ENCODE measurements around the gene TRIM74. TPM values are rescaled to one million over a fixed set of nuclear protein-coding genes. Genes with fewer than 3 reads are reported as not detected.
"Not testable (repeated sequence)": the region's sequence is repeated elsewhere in the genome, so short reads cannot be mapped to it uniquely, and the experiment has no call there.

TRIM74 gene
- total RNA-seq, 1 experiment from 2014 or later, result not detected

DNA sequence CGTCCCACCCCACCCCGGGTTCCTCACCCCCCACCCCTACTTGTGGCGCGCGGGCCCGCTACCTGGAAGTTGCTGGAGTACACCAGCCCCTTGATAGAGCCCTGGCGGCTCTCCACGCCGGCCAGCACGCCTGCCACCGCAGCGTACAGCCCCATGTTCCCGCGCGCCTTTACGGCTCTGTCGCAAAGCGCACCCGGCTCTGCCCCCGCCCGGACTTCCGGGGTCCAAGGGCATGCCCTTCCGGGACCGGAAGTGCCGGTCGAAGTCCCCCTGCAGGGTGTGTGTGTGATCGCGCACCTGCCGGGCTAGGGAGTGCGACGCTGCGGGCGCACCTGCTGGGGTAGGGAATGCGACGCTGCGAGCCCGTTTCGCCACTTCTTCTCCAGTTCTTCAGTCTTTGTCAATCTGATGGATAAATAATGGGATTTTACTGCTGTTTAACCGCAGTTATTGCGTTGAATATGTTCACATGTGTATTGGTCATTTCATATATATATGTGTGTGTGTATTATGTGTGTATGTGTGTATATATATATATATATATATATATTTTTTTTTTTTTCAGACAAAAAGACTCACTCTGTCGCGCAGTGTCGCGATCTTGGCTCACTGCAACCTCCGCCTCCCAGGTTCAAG is 14.6 kb downstream of the TRIM74 start:
- DNase-seq (ENCODE audit: low spot score), result not testable (repeated sequence)

DNA sequence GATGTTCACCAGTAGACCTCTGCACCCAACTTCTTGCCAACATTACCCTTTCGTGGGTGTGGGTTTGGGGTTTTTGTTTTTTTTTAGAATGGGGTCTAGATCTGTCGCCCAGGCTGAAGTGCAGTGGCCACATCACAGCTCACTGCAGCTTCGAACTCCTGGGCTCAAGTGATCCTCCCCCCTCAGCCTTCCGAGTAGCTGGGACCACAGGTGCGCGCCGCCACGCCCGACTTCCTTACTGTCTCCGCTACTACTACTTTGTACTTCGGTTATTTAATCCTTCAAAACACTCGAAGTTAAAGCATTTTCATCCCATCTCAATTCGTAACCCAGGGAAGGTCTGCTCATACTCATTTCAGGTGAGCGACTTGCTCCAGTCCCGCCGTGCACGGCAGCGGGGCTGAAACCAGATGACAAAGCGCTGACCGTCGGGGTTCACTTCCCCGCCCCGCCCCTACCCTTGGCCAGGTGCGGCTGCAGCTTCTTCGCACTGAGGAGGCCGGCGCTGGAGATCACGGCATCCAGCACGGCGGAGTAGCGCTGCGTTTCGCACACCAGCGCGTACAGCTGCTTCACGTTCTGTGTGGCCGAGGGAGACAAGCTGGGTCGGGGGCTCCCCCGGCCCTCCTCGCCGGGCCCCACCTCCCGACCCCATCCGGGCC is 15.2 kb downstream of the TRIM74 start:
- DNase-seq (ENCODE audit: low spot score), result not testable (repeated sequence)

DNA sequence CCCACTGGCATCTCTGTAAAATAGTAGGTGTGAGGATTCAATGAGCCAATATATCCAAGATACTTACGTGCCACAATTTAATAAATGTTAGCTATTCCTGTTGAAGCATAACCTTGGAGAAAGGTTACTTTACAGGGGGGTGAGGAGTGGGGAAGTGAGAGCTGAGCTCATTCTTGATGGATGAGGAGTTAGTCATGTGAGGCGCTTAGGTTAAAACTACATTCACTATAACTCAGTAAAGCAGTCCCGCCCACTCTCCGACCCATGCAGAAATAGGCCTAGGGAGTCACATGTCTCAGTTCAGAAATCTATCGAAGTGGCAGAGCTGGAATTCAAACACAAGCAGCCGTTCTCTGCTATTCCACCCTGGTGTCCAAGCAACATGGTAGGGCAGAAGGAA is 18.8 kb downstream of the TRIM74 start:
- DNase-seq (ENCODE audit: low spot score), result not testable (repeated sequence)

DNA sequence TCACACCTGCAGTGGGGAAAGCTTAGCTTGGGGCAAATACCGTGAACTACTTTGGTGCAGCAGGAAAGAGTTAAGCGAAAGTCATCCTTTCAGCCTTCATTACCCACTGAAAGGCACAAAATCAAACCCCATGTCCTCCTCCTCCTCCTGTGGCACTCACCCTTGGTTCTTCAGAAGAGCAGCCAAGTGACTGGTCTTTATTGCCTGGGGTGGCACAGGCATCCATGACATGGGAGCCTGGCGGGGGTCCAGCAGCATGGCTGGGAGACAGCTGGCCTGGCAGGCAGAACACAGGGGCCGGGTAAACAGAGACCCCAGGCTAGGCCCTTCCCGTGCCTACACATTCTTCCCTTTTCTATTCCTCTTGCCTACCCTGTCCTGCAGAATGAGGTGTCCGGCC is 19.6 kb downstream of the TRIM74 start:
- DNase-seq (ENCODE audit: low spot score), result not testable (repeated sequence)

DNA sequence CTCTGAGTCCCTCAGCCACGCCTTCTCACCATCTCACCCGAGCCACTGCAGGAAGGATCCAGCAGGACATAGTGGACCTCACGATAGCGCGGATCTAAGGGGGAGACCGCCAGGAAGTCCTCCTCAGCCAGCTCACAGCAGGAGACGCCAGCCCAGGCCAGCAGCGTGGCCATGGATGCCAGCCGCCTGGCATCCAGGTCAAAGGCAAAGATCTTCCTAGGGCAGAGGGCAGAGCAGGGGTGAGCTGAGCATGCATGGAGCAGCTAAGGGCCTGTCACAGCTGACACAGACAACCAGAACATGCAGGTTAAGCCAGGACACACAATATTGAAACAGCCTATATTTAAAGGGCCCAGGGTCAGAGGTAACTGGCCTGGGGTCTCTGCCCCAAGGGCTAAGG is 20.0 kb downstream of the TRIM74 start:
- DNase-seq (ENCODE audit: low spot score), result not testable (repeated sequence)

DNA sequence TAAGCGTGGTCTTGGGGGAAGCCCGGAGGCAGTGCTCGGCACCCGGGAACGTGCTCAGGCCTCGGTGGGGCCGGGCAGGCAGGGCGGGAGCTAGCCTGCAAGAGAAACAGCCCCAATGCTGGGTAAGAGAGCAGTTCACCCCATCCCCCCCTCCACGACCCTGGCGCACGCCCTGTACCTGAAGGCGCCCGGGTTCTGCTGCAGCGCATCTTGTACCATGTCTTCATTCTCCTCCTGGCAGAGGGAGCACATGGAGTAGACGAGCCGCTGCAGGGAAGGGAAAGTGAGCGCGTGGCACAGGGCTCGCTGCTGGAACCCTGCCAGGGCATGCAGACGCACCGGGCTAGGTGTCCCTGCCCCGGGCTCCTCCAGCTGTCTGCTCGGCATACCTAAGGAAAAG is 20.6 kb downstream of the TRIM74 start:
- not testable (repeated sequence) for DNase-seq (ENCODE audit: low spot score)

DNA sequence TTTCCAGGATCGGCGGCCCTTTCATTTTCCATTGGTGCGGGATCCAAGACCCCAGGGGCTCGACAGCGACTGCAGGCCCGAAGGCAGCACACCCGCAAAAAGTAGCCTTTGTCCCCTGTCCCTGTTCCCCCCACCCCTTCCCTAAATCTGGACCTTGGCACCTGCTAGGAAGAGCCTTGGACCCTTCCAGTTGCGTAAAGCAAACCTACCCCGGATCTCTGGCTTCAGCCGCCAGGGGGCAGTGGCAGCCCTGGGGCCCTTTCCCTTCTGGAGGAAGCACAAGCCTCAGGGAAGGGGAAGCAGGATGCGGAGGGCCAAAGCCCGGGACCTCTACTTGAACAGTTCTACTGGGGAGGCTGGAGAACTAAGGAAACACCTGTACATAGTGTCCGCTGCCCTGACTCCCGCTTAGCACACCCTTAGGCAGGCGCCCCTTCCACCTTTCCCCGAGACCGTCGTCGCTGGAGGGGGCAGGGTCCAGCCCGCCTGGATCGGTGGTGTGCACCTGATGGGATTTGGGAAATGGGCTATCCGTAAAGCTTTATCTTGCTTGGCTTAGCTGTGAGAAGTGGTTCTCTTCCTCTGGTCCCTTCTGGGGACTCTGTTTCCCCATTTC is 23.0 kb downstream of the TRIM74 start:
- not testable (repeated sequence) for DNase-seq (ENCODE audit: low spot score)

DNA sequence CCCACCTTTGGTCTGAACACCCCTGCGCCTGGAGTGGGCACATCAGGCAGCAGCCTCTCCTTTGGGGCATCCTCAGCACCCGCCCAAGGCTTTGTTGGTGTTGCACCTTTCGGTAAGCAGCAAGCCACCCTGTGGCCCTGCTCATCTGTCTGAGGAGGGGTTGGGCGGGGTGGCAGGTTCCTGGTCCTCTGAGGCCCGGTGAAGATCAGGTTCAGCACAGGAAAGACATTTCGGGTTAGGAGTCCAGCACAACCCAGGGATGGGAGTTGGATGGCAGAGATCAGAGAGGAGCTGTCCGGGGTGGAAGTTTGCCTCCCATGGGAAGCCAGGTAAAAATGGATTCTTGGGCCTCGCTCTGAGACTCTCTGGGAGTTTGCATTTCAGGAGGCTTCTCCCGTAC is 23.7 kb downstream of the TRIM74 start:
- DNase-seq (ENCODE audit: low spot score), result not testable (repeated sequence)

DNA sequence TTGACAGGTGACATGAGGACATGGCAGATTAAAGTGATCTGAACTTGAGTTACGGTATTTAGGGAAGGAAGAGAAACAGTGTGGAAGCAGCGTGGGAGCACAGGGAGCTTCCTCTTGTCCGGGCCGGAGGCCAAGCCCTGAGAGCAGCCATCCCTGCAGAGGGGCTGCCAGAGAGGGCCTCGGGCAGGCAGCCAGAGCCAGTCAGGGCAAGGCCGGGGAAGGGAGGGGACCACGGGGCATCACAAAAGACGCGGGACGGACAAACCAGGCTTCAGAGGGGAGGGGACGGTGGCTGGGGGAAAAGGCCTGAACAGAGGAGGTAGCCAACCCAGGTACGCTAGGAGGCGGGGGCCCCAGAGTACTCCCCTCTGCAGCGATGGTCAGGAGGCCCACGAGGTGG is 24.3 kb downstream of the TRIM74 start:
- DNase-seq (ENCODE audit: low spot score), result not testable (repeated sequence)

DNA sequence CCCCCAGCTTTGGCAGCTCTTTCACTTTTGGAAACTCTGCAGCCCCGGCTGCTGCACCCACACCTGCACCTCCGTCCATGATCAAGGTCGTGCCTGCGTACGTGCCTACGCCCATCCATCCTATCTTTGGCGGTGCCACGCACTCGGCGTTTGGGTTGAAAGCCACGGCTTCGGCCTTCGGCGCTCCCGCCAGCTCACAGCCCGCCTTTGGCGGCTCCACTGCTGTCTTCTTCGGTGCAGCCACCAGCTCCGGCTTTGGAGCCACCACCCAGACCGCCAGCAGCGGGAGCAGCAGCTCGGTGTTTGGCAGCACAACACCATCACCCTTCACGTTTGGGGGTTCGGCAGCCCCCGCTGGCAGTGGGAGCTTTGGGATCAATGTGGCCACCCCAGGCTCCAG is 26.3 kb downstream of the TRIM74 start:
- DNase-seq (ENCODE audit: low spot score), result not testable (repeated sequence)

DNA sequence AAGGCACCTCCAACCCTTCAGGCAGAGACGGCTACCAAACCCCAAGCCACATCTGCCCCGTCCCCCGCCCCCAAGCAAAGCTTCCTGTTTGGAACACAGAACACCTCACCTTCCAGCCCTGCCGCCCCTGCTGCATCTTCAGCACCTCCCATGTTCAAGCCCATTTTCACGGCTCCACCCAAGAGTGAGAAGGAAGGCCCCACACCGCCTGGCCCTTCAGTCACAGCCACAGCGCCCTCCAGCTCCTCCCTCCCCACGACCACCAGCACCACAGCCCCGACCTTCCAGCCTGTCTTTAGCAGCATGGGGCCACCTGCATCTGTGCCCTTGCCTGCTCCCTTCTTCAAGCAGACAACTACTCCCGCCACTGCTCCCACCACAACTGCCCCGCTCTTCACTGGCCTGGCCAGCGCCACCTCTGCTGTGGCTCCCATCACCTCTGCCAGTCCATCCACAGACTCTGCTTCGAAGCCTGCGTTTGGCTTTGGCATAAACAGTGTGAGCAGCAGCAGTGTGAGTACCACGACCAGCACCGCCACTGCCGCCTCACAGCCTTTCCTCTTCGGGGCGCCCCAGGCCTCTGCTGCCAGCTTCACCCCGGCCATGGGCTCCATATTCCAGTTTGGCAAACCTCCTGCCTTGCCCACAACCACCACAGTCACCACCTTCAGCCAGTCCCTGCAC is 27.1 kb downstream of the TRIM74 start:
- not testable (repeated sequence) for DNase-seq (ENCODE audit: low spot score)

DNA sequence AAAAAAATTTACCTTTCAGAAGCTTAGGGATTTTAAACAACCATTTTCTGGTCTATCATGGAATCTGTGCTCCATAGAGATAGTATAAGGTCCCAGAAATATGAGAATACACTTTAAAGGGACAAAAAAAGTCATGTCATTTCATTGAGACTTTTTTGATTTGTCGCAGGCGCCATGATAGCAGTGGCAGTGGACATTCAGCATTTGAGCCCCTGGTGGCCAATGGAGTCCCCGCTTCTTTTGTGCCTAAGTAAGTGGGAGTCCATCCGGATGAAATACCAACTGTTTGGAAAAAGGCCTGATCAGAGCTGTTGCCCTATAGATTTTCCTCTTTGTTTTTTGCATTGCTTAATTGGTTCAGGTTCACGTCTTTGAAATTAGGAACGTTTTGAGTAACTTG is 41.0 kb downstream of the TRIM74 start:
- not testable (repeated sequence) for DNase-seq (ENCODE audit: low spot score)

DNA sequence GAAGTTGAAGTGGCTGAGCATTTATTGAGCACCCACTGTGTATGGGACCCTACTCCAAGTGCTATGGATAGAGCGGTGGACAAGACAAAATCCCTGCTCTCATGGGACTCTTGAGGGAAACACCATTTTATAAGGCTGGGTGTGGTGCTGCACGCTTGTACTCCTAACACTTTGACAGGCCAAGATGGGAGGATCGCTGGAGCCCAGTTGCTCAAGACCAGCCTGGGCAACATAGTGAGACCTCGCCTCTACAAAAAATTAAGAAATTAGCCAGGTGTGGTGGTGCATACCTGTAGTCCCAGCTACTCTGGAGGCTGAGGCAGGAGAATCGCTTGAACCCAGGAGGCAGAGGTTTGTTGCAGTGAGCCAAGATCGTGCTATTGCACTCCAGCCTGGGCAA is 41.5 kb downstream of the TRIM74 start:
- DNase-seq (ENCODE audit: low spot score), result not testable (repeated sequence)

DNA sequence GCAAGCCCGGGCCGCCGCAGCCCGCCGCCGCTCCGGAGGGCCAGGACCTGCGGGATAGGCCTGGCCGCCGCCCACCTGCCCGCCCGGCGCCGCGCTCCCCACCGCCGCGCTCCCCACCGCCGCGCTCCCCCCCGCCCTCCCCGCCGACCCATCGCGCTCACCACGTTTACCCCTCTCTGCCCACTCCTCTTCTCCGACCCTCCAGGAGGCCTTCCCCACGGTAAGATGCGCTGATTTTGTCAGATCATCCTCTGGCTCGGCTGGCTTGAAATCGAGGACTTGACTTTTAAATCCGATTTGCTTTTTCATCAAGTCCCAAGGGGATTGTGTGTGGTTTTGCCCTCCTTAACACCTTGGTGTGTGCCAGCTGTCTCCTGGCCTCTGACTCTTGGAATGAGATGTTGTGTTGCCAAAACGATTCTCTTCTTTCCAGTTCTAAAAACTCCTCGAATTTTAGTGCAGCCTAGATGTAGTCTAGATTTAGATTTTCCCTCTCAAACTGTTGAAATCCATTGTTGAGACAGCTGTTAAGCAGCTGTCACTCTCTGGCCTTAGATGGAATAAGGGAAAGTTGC is 43.6 kb downstream of the TRIM74 start:
- DNase-seq (ENCODE audit: low spot score), result no peak

DNA sequence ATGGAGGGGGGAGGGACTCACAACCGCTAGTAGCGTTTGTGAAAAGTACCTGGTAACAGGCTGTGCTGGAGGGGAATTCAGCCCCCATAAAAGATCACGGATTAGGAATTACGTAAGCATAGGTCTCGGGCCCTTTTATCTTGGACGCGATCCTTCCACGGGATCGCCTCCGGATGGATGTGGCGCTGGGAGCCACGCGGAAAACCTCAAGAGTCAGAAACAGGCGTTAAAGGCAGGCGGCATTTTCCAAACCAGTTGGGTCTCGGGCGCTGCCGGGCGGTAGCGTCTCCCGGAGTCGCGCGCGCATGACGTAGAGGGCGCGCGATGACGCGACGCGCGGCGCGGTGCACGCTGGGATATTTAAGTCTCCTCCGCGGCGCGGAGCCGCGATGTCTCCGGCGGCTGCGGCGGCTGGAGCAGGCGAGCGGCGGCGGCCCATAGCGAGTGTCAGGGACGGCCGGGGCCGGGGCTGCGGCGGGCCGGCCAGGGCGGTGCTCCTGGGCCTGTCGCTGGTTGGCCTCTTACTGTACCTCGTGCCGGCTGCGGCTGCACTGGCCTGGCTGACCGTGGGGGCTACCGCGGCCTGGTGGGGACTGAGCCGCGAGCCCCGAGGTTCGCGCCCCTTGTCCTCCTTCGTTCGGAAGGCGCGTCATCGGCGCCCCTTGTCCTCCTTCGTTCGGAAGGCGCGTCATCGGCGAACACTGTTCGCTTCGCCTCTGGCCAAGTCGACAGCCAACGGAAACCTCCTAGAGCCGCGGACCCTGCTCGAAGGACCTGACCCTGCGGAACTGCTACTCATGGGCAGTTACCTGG is 44.3 kb downstream of the TRIM74 start, which contains the start of gene POM121:
POM121 (plus strand) TSS at position 363 of the 813 bp plus-strand sequence; CDS start at position 390, 27 bp downstream.
- peak; percentile 76 for DNase-seq (ENCODE audit: low spot score)

DNA sequence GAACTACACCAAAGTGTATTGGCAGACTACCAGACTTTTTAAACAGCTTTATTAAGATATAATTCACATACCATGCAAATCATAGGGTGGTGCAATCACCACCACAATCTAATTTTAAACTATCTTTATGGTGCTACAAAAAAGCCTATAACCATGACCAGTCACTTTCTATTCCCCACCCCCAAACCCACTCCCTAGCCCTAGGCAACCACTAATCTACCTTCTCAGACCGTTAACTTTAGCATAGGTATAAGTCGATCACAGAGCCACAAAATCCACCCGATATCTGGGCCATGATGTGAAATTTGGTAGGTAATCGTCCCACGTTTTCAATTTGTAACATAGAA is 44.9 kb downstream of the TRIM74 start:
- DNase-seq (ENCODE audit: low spot score), result no peak

DNA sequence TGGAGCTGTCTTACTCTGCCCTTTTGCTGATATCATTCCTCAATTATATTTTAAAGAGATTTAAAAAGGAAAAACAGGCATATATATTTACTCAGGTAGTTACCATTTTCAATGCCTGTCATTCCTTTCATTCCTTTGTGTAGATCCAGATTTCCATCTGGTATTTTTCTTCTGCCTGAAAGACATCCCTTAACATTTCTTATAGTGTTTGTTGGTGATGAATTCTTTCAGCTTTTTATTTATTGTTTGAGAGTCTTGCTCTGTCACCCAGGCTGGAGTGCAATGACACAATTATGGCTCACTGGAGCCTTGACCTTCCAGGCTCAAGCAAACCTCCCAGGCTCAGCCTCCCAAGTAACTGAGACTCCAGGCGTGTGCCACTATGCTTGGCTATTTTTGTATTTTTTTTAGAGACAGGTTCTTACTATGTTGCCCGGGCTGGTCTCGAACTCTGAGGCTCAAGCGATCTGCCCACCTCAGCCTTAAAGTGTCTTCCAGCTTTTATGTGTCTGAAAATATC is 50.0 kb downstream of the TRIM74 start:
- DNase-seq (ENCODE audit: low spot score), result no peak

DNA sequence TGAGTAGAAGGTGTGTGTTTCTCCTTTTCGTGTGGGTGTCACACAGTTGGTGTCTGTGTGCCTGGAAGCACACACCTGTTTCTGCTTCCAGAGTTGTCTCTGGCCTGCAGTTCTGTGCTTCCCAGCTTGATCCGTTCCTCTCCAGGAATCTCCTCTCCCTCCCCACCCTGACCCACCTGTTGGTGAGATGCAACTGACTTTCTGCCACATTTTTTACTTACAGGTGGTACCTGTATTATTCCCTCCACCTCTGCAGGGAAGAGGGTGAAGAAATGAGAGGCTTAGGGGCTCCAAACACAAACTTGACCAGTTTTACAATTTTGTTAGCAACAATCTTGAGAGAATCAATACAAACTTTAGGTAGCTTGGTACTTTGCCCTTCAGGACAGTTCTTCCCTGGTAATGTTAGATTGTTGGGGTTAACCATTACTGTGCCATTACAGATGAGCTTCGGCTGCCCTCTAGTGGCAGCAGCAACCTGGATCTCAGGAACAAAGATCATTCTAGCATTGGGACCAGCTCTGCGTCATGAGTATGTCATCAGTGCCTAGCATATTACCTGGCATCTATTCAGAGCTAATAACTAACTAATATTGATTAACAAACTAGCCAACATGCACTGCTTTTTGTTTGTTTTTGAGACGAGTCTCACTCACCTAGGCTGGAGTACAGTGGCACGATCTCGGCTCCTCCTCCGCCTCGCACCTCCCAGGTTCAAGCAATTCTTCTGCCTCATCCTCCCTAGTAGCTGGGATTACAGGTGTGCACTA is 54.3 kb downstream of the TRIM74 start:
- DNase-seq (ENCODE audit: low spot score), result peak; percentile 61

DNA sequence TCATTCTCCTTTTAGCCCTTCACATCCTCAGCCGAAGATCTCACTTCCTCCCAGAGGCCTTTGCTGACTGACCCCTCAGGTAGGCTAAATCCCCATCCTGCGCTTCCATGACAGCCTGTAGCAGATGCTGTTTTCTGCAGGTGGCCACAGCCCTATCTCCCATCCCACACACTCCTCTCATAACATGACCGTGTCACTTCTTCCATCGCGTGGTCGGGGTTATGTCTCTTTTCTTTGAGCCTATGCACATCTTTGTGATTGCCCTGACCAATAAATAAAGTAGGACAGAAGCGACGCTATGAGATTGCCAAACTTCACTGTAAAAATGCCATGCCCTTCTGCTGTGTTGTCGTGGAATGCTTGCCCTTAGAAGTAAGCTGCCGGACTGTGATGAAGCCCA is 55.5 kb downstream of the TRIM74 start:
- DNase-seq (ENCODE audit: low spot score), result not testable (repeated sequence)

DNA sequence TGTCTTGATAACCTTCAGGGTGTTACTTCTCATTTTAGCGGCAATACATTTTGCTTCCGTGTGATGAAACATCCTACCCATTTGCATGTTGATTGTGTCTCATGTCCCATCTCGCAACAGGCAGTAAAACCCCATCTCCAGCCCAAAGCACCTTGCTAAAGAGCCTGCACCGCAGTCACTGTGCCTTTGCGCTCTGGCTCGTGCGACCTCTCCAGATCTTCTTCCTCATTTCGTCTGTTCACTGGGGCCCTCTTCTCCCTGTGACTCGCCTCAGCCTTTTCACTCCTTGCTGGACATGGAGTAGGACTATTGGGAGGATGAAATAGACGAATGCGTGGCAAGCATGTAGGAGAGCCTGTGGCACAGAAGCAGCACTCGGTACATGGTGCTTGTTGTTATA is 57.9 kb downstream of the TRIM74 start:
- DNase-seq (ENCODE audit: low spot score), result not testable (repeated sequence)
